Thymus (tissue), 11 donors: Measurements from ENCODE around the gene NLRC3. TPM values are rescaled to one million over a fixed set of nuclear protein-coding genes. Genes with fewer than 3 reads are reported as not detected.
"Not testable (repeated sequence)": the region's sequence is repeated elsewhere in the genome, so short reads cannot be mapped to it uniquely, and the experiment has no call there.

Experiments used
- DNase-seq, 9 donors: peaks; one replicate each; pipeline ENCODE4 v3.0.0-alpha.2; 2013; ENCODE audit warnings: low spot score in 9 of 9, low read depth in 6 of 9, missing footprints in 1 of 9
- H3K27ac ChIP-seq, 2 donors: one replicate each; pipeline ENCODE4 v1.5.1; 2013; ENCODE audit warnings: control low read depth in 1 of 2, low read depth in 1 of 2, low read length in 1 of 2, mild to moderate bottlenecking in 1 of 2, moderate library complexity in 1 of 2
- H3K27me3 ChIP-seq, 2 donors: one replicate each; pipeline ENCODE4 v1.5.1; 2013; ENCODE audit warnings: low read length in 1 of 2; ENCODE audit not compliant: control insufficient read depth in 2 of 2, insufficient read depth in 1 of 2
- H3K36me3 ChIP-seq, 2 donors: one replicate each; pipeline ENCODE4 v1.5.1; 2013; ENCODE audit warnings: low read length in 1 of 2, mild to moderate bottlenecking in 1 of 2, moderate library complexity in 1 of 2; ENCODE audit not compliant: control insufficient read depth in 2 of 2, insufficient read depth in 2 of 2
- H3K4me1 ChIP-seq, 2 donors: one replicate each; pipeline ENCODE4 v1.5.1; 2013; ENCODE audit warnings: low read length in 2 of 2; ENCODE audit not compliant: control insufficient read depth in 2 of 2, insufficient read depth in 2 of 2
- H3K4me3 ChIP-seq, 2 donors: one replicate each; pipeline ENCODE4 v1.5.1; 2013; ENCODE audit warnings: low read length in 2 of 2, control low read depth in 1 of 2, mild to moderate bottlenecking in 1 of 2
- H3K9me3 ChIP-seq, 2 donors: one replicate each; pipeline ENCODE4 v1.5.1; 2013; ENCODE audit warnings: low read length in 1 of 2, mild to moderate bottlenecking in 1 of 2; ENCODE audit not compliant: control insufficient read depth in 2 of 2, insufficient read depth in 1 of 2
- WGBS: extraction: QIAGEN DNeasy Blood & Tissue Kit; methylation state at CpG from one replicate; pipeline ENCODE4 v1.1.7; 2013; 5-methylcytosine and 5-hydroxymethylcytosine counted together
- polyA plus RNA-seq: library from polyadenylated mRNA; stranded (reverse); fragments of 200-250 nt; gene quantifications from one replicate; pipeline ENCODE4 v1.2.3, GENCODE V29; 2013
- total RNA-seq: library from RNA; stranded (reverse); fragments of 120-200 nt; gene quantifications from one replicate; pipeline ENCODE4 v1.2.4, GENCODE V29; 2013
- donor health status: healthy.

The NLRC3 gene
- total and polyA plus RNA-seq, 2 donors = 11.9 to 18.8 TPM

DNA sequence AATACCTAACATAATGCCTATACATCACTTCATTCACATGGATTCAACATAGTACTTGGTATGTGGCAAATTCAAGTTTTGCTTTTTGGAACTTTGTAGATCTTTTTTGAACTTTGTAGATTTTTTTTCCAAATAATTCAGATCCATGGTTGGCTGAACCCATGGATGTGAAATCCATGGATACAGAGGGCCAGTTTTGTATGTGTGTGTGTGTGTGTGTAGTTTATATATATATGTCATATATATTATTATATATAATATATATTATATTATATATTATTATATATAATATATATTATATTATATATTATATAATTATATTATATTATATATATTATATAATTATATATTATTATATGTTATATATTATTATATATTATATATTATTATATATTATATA is 48.0 kb downstream of the NLRC3 start:
- no peak for DNase-seq
- H3K27ac ChIP-seq = no peak overlapping the region
- H3K9me3 ChIP-seq = no peaks in the 10 kb centered on the region
- no peaks in the 10 kb centered on the region for H3K4me1 ChIP-seq
- no peaks in the 10 kb centered on the region for H3K27me3 ChIP-seq
- H3K4me3 ChIP-seq = no peak overlapping the region
- peaks cover 19 to 38% of the 10 kb centered on the region in 2 donors for H3K36me3 ChIP-seq

DNA sequence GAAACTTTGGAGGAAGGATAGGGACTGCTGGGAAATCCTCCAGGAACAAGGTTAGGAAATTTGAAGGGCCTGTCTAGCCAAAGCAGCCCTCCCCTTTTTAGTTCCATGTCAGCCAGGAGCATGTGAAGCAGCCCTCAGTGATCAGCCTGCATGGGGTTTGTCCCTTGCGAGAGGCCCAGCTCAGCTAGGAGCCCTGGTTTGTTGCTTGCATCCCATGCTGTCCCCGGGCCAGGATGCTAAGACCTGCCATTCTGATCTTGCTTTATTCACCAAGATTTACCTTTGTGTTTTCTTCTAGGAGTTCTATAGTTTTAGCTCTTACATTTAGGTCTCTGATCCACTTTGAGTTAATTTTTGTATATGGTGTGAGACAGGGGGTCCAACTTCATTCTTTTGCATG is 48.8 kb downstream of the NLRC3 start:
- no peaks in the 10 kb centered on the region for H3K4me1 ChIP-seq
- DNase-seq = no peak
- H3K9me3 ChIP-seq = no peaks in the 10 kb centered on the region
- no peaks in the 10 kb centered on the region for H3K27me3 ChIP-seq
- WGBS = 99% methylated on average over 2 of the region's 2 CpGs
- H3K4me3 ChIP-seq = no peak overlapping the region
- H3K36me3 ChIP-seq = peaks cover 24 to 41% of the 10 kb centered on the region in 2 donors
- no peak overlapping the region for H3K27ac ChIP-seq

DNA sequence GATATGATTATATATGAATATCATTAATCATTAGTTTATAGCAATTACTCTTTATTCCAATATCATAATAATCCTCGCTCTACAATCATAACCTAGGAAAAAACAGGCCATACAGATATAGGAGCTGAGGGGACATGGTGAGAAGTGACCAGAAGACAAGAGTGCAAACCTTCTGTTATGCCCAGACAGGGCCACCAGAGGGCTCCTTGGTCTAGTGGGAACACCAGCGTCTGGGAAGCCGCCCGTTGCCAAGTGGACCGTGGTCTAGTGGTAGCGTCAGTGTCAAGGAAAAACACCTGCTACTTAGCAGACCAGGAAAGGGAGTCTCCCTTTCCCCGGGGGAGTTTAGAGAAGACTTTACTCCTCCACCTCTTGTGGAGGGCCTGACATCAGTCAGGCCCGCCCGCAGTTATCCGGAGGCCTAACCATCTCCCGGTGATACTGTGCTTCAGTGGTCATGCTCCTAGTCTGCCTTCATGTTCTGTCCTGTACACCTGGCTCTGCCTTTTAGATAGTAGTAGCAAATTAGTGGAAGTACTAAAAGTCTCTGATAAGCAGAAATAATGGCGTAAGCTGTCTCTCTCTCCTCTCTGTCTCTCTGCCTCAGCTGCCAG is 49.9 kb downstream of the NLRC3 start:
- H3K4me3 ChIP-seq, H3K27me3 ChIP-seq, H3K9me3 ChIP-seq, H3K27ac ChIP-seq, H3K4me1 ChIP-seq: not testable (repeated sequence)
- peaks cover 25 to 33% of the 10 kb centered on the region in 2 donors for H3K36me3 ChIP-seq
- peak in 2 of 9 donors; percentile 13 to 34 for DNase-seq
- 88% methylated on average over 12 of the region's 12 CpGs for WGBS

DNA sequence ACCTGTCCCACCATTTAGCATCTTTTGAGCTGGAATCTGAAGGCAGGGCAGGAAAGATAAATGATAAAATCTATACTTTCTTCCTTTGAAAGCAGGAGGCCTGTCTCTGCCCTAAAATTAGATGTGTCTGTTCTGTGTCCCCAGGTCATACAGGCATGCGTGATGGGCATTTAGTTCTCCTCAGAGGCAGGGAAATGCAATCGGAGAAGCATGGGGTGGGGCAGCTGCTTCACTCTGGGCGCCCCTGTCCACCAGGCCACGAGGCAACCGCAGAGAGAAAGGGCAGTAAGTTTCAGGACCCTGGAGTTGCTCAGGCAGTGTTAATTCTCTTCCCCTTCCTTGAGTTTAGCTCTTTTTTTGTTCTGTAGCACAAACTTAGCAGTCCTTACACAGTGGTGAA is 51.3 kb downstream of the NLRC3 start:
- no peaks in the 10 kb centered on the region for H3K27me3 ChIP-seq
- H3K4me3 ChIP-seq = no peak overlapping the region
- WGBS = 97% methylated on average over 5 of the region's 5 CpGs
- H3K9me3 ChIP-seq = no peaks in the 10 kb centered on the region
- H3K36me3 ChIP-seq = peaks cover 23 to 36% of the 10 kb centered on the region in 2 donors
- no peaks in the 10 kb centered on the region for H3K4me1 ChIP-seq
- no peak for DNase-seq
- no peak overlapping the region for H3K27ac ChIP-seq

DNA sequence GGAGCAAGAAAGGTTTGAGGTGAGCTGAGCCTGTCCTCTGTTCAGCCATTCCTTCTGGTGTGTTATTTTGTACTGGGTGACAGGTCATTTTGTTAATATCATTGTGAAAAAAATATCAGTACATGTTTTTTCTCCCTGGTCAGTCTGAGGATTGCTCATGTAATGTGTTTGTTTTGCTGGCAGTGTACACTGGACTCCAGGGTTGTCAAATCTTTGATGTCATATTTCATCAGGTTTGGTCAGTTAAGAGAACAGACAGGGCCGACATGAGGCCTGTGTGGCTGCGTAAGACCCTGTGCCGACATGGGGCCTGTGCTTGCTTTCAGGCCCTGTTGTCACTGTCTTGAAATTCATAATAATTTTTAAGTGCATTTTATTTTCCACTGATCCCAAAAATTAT is 53.9 kb downstream of the NLRC3 start:
- peaks cover 25 to 41% of the 10 kb centered on the region in 2 donors for H3K36me3 ChIP-seq
- 98% methylated on average over 3 of the region's 3 CpGs for WGBS
- no peaks in the 10 kb centered on the region for H3K9me3 ChIP-seq

DNA sequence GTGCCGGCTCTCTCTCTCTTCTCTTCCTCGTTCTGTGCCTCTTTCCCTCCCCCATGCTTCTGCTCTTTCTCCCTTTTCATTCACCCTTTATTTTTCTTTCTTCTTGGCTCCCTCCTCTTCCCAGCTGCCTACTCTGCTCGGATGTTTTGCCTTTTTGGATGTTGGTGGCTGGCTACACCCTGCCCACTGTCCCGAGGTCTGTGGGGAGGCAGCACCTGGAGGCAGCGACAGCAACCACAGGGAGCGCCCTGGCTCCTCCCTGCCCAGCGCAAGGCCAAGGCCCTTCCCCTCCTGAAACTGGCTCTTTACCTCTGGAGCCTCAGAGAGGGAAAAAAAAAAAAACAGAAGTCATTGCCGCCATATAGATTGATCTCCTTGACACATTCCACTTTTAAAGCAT is 56.4 kb downstream of the NLRC3 start:
- H3K27ac ChIP-seq = peak overlapping the region in 1 of 2 donors; percentile 46
- WGBS = 95% methylated on average over 8 of the region's 8 CpGs
- peaks cover 0 to 2% of the 10 kb centered on the region in 2 donors for H3K4me1 ChIP-seq
- H3K27me3 ChIP-seq = no peaks in the 10 kb centered on the region
- DNase-seq = no peak
- H3K4me3 ChIP-seq = no peak overlapping the region
- no peaks in the 10 kb centered on the region for H3K9me3 ChIP-seq
- peaks cover 28 to 42% of the 10 kb centered on the region in 2 donors for H3K36me3 ChIP-seq

More for the DNA sequence above, 53.9 kb downstream of the NLRC3 start:
- H3K27ac ChIP-seq = no peak overlapping the region
- no peak overlapping the region for H3K4me3 ChIP-seq
- no peaks in the 10 kb centered on the region for H3K27me3 ChIP-seq
- DNase-seq = no peak
- peaks cover 0 to 2% of the 10 kb centered on the region in 2 donors for H3K4me1 ChIP-seq

DNA sequence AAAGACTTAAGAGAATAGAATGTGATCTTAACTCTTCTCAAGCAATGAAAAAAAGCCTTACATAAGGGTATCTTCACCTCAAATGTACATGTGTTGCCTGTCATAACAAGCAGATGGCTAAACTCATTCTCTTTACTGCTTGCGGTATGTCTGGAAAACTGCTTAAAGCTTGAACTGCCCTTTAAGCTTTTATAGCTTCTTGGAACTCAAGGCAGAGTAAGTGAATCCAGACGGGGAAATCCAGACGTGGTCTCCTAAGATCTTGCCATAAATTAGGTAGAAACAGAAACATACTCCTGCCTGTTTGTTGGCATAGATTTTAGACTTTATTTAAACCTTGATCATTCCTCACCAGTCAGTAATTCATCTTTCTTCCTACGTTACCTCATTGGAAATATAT is 56.8 kb downstream of the NLRC3 start:
- DNase-seq = no peak
- peaks cover 28 to 44% of the 10 kb centered on the region in 2 donors for H3K36me3 ChIP-seq
- no peaks in the 10 kb centered on the region for H3K27me3 ChIP-seq
- H3K9me3 ChIP-seq = no peaks in the 10 kb centered on the region
- peaks cover 0 to 2% of the 10 kb centered on the region in 2 donors for H3K4me1 ChIP-seq
- WGBS = 93% methylated on average over 4 of the region's 4 CpGs
- no peak overlapping the region for H3K4me3 ChIP-seq
- peak overlapping the region in 1 of 2 donors; percentile 46 for H3K27ac ChIP-seq

DNA sequence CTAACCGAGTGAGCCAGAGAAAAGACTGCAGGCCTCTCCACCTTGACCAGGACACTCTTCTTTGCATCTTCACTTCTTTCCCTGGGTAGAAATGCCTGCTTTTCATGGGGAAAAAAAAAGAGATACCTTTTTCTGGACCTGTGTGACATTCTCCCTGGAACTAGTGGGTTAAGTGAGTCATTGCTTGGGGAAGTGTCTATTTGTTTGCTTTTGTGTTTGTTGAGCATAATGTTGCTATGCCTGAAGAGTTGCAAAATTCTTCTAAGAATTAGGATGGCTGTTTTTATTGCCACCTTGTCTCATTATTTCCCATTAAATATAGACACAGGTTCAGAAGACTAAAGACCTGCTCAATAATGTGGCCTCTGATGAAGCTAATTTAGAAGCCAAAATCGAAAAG is 57.6 kb downstream of the NLRC3 start:
- WGBS = 98% methylated on average over 2 of the region's 2 CpGs
- Histone ChIP-seq H3K9me3 (no peaks in the 10 kb centered on the region), H3K27ac (no peak overlapping the region), H3K27me3 (no peaks in the 10 kb centered on the region), H3K4me3 (no peak overlapping the region), H3K4me1 (peaks cover 0 to 2% of the 10 kb centered on the region in 2 donors), H3K36me3 (peaks cover 29 to 40% of the 10 kb centered on the region in 2 donors)
- DNase-seq = no peak

DNA sequence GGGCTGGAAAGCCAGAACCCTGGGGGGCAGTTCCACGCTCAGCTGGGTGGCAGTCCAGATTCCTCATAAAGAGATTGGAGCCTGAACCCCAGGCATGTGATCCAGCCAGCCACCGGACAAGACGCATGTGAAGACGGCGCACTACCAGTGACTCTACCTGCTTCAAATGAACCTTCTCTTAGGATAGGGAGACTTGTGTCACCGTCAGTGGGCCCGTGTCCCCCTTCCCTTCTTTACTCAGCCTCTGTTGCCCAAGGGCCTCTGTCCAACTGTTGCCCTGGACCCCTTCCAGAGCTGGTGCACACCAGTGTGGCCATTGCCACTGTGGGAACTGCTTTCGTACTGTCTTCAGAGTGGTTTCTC is 58.2 kb downstream of the NLRC3 start:
- H3K27ac ChIP-seq = no peak overlapping the region
- WGBS = 97% methylated on average over 8 of the region's 8 CpGs
- H3K36me3 ChIP-seq = peaks cover 33 to 44% of the 10 kb centered on the region in 2 donors
- no peaks in the 10 kb centered on the region for H3K9me3 ChIP-seq
- peaks cover 0 to 2% of the 10 kb centered on the region in 2 donors for H3K4me1 ChIP-seq
- DNase-seq = no peak
- H3K4me3 ChIP-seq = no peak overlapping the region
- no peaks in the 10 kb centered on the region for H3K27me3 ChIP-seq
